Psoas muscle (tissue), 8 donors: ENCODE results near the gene SPG21. TPM values are rescaled to one million over a fixed set of nuclear protein-coding genes. Genes with fewer than 3 reads are reported as not detected.

Experiments
- ATAC-seq, 4 donors: fragments of 200-7000 bp; cut with Tn5 transposase; one replicate each; pipeline ENCODE4 v1.9.1; 2020; ENCODE audit warnings: moderate library complexity in 3 of 4, mild to moderate bottlenecking in 2 of 4
- DNase-seq, 2 donors: peaks; one replicate each; pipeline ENCODE4 v3.0.0-alpha.2; 2020
- H3K27ac ChIP-seq: fragments of 200-600 bp; one replicate; pipeline ENCODE4 v1.8.0; 2022
- H3K27me3 ChIP-seq, 3 donors: fragments of 200-600 bp in 1 of 3; one replicate each; pipeline versions ENCODE4 v1.6.1 to v1.8.0; 2013 to 2022; ENCODE audit warnings: low read length in 2 of 3, mild to moderate bottlenecking in 2 of 3, moderate library complexity in 1 of 3; ENCODE audit not compliant: insufficient read depth in 3 of 3
- H3K36me3 ChIP-seq, 2 donors: fragments of 200-600 bp in 1 of 2; one replicate each; pipeline versions ENCODE4 v1.6.1 to v1.8.0; 2013 to 2022; ENCODE audit warnings: low read depth in 1 of 2, mild to moderate bottlenecking in 1 of 2, moderate library complexity in 1 of 2; ENCODE audit not compliant: insufficient read depth in 1 of 2
- H3K4me1 ChIP-seq: fragments of 200-600 bp; one replicate; pipeline ENCODE4 v1.8.0; 2022
- H3K4me3 ChIP-seq: fragments of 200-600 bp; one replicate; pipeline ENCODE4 v1.8.0; 2022; ENCODE audit warnings: mild to moderate bottlenecking
- H3K9me3 ChIP-seq: fragments of 200-600 bp; one replicate; pipeline ENCODE4 v1.8.0; 2022
- CTCF ChIP-seq: fragments of 200-600 bp; IDR thresholded peaks from one replicate; pipeline ENCODE4 v1.8.0; 2022; ENCODE audit warnings: antibody characterized with exemption
- WGBS, 3 donors: extraction: QIAGEN DNeasy Blood & Tissue Kit; methylation state at CpG; one replicate each; pipeline versions ENCODE4 v1.1.6 to v1.1.7; 2013; 5-methylcytosine and 5-hydroxymethylcytosine counted together
- intact Hi-C, 2 donors: fragments of 100-400 bp; cut with DNase I; formaldehyde crosslinking; loops; one replicate each; pipeline versions ENCODE4 v1.11.0 to v1.14.2; 2022
- polyA plus RNA-seq, 3 donors: library from polyadenylated mRNA; stranded (reverse); fragments of 200-250 nt; gene quantifications; one replicate each; pipeline ENCODE4 v1.2.3, GENCODE V29; 2013
- total RNA-seq, 4 donors: library from RNA; stranded (reverse); fragmentation: NEBNext Ultra II Directional in 2 of 4; extraction: Animal tissue kit (Norgen Biotek cat#: 25700) in 2 of 4; gene quantifications; one replicate each; pipeline versions ENCODE4 v1.2.1 to v1.2.4, GENCODE V29; 2021 to 2023
- donor health status: healthy with polysubstance abuse.
- donor health status: DM: no; HTN: no; CAD: no; lungs with moderate emphysema.
- donor health status: Bipolar disorder and iron deficiency.
- donor health status: healthy.
- donor health status: DM: yes; HTN: yes; CAD: no.
- donor health status: DM: no; HTN: no; CAD: no.
- donor health status: DM: no; HTN: no; CAD: no.
- donor health status: DM: yes; HTN: yes; CAD: no.

The SPG21 gene
- total and polyA plus RNA-seq, 7 donors, result 38.6 to 106 (median 58.4) TPM

- intact Hi-C loops, result loop anchor here in 1 of 2 donors (10.0 kb wide), 1 partner anchor 156 kb away; the partner anchor contains the start of gene CLPX
- WGBS, 3 donors, result 0 to 1% (median 1%) methylated on average over 51 to 73 of the region's 73 CpGs
- DNase-seq, result peak; percentile 93 to 96
- Histone ChIP-seq H3K9me3 (no peaks in the 10 kb centered on the region), H3K4me1 (peaks cover 14% of the 10 kb centered on the region), H3K27me3 (no peaks in the 10 kb centered on the region), H3K36me3 (peaks cover 4 to 30% of the 10 kb centered on the region in 2 donors), H3K4me3 (peak within 1 kb of the TSS; percentile 95), H3K27ac (peak within 1 kb of the TSS; percentile 78)
- TF ChIP-seq CTCF, result peak; percentile 5
- ATAC-seq, result peak; percentile 94 to 98 (median 96)
Observed at GRCh38 chr15:65028921-65029735, 39.4 kb upstream of the SPG21 start, which contains the start of gene MTFMT. Gene MTFMT (minus strand): TSS chr15:65029639. CDS start chr15:65029613, 26 bp downstream.

GRCh38 chr15:65028338-65028737, 38.6 kb upstream of the SPG21 start:
- Histone ChIP-seq H3K36me3 (peaks cover 4 to 38% of the 10 kb centered on the region in 2 donors), H3K4me1 (peaks cover 9% of the 10 kb centered on the region), H3K4me3 (peak overlapping the region; percentile 95), H3K27me3 (no peaks in the 10 kb centered on the region), H3K27ac (no peak overlapping the region), H3K9me3 (no peaks in the 10 kb centered on the region)
- intact Hi-C loops, result loop anchor here in 1 of 2 donors (10.0 kb wide), 1 partner anchor 156 kb away; the partner anchor contains the start of gene CLPX
- ATAC-seq (no peak), DNase-seq (no peak)
- TF ChIP-seq CTCF, result no peak
- 52 to 58% (median 53%) methylated on average over 10 of the region's 10 CpGs for WGBS, 3 donors

GRCh38 chr15:65027593-65027992, 37.9 kb upstream of the SPG21 start:
- peaks cover 4 to 44% of the 10 kb centered on the region in 2 donors for H3K36me3 ChIP-seq
- no peaks in the 10 kb centered on the region for H3K27me3 ChIP-seq
- no peak overlapping the region for H3K27ac ChIP-seq
- 76 to 85% (median 79%) methylated on average over 1 of the region's 1 CpG for WGBS, 3 donors
- DNase-seq (no peak), ATAC-seq (no peak)
- TF ChIP-seq CTCF, result no peak
- peak overlapping the region; percentile 95 for H3K4me3 ChIP-seq
- intact Hi-C loops, result loop anchor here in 1 of 2 donors (10.0 kb wide), 1 partner anchor 157 kb away; the partner anchor contains the start of gene CLPX
- peaks cover 9% of the 10 kb centered on the region for H3K4me1 ChIP-seq
- no peaks in the 10 kb centered on the region for H3K9me3 ChIP-seq

- WGBS, 3 donors, result 84 to 93% (median 86%) methylated on average over 6 of the region's 6 CpGs
- Histone ChIP-seq H3K27ac (no peak overlapping the region), H3K4me1 (peaks cover 16% of the 10 kb centered on the region), H3K36me3 (peaks cover 4 to 44% of the 10 kb centered on the region in 2 donors), H3K9me3 (no peaks in the 10 kb centered on the region), H3K4me3 (no peak overlapping the region), H3K27me3 (no peaks in the 10 kb centered on the region)
- no peak for TF ChIP-seq CTCF
- DNase-seq, result no peak
- no peak for ATAC-seq
- intact Hi-C loops, result loop anchor here in 1 of 2 donors (10.0 kb wide), 1 partner anchor 158 kb away; the partner anchor contains the start of gene CLPX
Observed at GRCh38 chr15:65026756-65027155, 37.0 kb upstream of the SPG21 start.
